Central memory CD8-positive, alpha-beta T cell (primary cell): Measurements from ENCODE around the gene HOXA11.

Source experiments
- ATAC-seq: fragments of 150-1000 bp; cut with Tn5 transposase; replicated peaks from 2 replicates; pipeline ENCODE4 v1.10.0; 2022; ENCODE audit warnings: mild to moderate bottlenecking, moderate FRiP score, moderate number of reproducible peaks; ENCODE audit not compliant: poor library complexity, severe bottlenecking; ENCODE audit errors: extremely low read depth
- DNase-seq, 2 donors: peaks; one replicate each; pipeline ENCODE4 v3.0.0; 2021; ENCODE audit warnings: low spot score in 2 of 2
- H3K27ac Mint-ChIP-seq: one replicate; pipeline ENCODE4 v1.8.0; 2022; ENCODE audit warnings: low read depth, mild to moderate bottlenecking, moderate library complexity, mixed read lengths
- H3K27me3 Mint-ChIP-seq: one replicate; pipeline ENCODE4 v1.8.0; 2022; ENCODE audit warnings: mixed read lengths
- H3K36me3 Mint-ChIP-seq: one replicate; pipeline ENCODE4 v1.8.0; 2022; ENCODE audit warnings: mild to moderate bottlenecking, moderate library complexity, mixed read lengths; ENCODE audit not compliant: insufficient read depth
- H3K4me1 Mint-ChIP-seq: one replicate; pipeline ENCODE4 v1.8.0; 2022; ENCODE audit warnings: mixed read lengths
- H3K4me3 Mint-ChIP-seq: one replicate; pipeline ENCODE4 v1.8.0; 2022; ENCODE audit warnings: mild to moderate bottlenecking, moderate library complexity, mixed read lengths
- H3K9me3 Mint-ChIP-seq: one replicate; pipeline ENCODE4 v1.8.0; 2022; ENCODE audit warnings: mixed read lengths

HOXA11 gene

GRCh38 chr7:27194002-27194352, 8.9 kb upstream of the HOXA11 start:
- DNase-seq (no peak), ATAC-seq (no peak)
- Mint-ChIP-seq H3K4me3 (no peak overlapping the region), H3K9me3 (no peaks in the 10 kb centered on the region), H3K4me1 (peaks cover 14% of the 10 kb centered on the region), H3K27me3 (peaks cover 96% of the 10 kb centered on the region), H3K36me3 (peaks cover 9% of the 10 kb centered on the region), H3K27ac (no peak overlapping the region)

- peaks cover 6% of the 10 kb centered on the region for H3K36me3 Mint-ChIP-seq
- DNase-seq (no peak), ATAC-seq (no peak)
- peak overlapping the region; percentile 13 for H3K4me3 Mint-ChIP-seq
- H3K9me3 Mint-ChIP-seq: no peaks in the 10 kb centered on the region
- peaks cover 96% of the 10 kb centered on the region for H3K27me3 Mint-ChIP-seq
- peaks cover 15% of the 10 kb centered on the region for H3K4me1 Mint-ChIP-seq
- no peak overlapping the region for H3K27ac Mint-ChIP-seq
Measured at GRCh38 chr7:27193335-27194001, 8.4 kb upstream of the HOXA11 start.

DNA sequence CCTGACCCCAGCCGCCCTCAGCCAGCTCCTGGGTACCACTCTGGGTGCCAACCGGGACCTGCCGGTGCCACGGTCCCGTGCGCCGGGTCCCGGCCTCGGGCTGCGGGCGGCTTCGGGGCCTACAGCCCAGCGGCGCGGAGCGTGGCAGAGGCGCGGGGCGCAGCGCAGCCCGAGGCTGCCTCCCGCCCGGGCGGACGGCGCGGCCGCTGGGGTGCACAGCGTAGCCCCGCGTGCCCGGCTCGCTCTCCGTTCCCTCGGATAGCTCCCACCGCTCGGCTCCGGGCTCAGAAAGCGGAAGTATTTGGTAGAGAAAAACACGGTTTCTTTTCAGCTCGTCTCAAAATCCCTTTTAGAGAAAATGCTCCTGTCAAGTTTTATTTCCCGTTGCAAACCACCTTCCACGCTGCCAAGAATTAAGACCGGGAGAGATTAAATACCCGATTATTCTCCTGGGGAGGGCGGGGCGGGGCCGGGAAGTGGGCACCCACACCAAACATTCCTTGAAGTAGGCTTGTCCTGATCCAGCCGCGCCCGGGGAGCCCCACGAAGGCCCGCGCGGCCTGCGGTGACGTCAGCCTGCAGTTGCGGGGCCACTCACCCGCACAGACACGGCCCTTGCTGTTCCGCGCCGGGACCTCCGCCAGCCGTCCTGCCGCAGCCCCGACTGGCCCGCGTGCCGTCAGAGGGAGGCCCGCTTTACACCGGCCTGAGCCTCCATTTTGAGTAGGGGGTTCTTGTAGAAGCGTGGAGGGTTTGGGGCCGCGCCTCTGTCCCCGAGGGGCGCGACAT, 7.7 kb upstream of the HOXA11 start:
- DNase-seq: no peak
- peaks cover 11% of the 10 kb centered on the region for H3K36me3 Mint-ChIP-seq
- no peak overlapping the region for H3K27ac Mint-ChIP-seq
- peaks cover 96% of the 10 kb centered on the region for H3K27me3 Mint-ChIP-seq
- H3K4me1 Mint-ChIP-seq: peaks cover 23% of the 10 kb centered on the region
- ATAC-seq: no peak
- no peaks in the 10 kb centered on the region for H3K9me3 Mint-ChIP-seq
- peak overlapping the region; percentile 40 for H3K4me3 Mint-ChIP-seq

GRCh38 chr7:27191833-27192545, 7.0 kb upstream of the HOXA11 start:
- Mint-ChIP-seq H3K27ac (no peak overlapping the region), H3K36me3 (peaks cover 10% of the 10 kb centered on the region), H3K4me3 (peak overlapping the region; percentile 29), H3K9me3 (no peaks in the 10 kb centered on the region), H3K27me3 (peaks cover 96% of the 10 kb centered on the region), H3K4me1 (peaks cover 29% of the 10 kb centered on the region)
- ATAC-seq (no peak), DNase-seq (no peak)

- Mint-ChIP-seq H3K36me3 (peaks cover 10% of the 10 kb centered on the region), H3K4me3 (peak overlapping the region; percentile 19), H3K27me3 (peaks cover 96% of the 10 kb centered on the region), H3K27ac (no peak overlapping the region), H3K9me3 (no peaks in the 10 kb centered on the region), H3K4me1 (peaks cover 31% of the 10 kb centered on the region)
- no peak for DNase-seq
- ATAC-seq: no peak
Measured at GRCh38 chr7:27191161-27191731, 6.2 kb upstream of the HOXA11 start.

DNA sequence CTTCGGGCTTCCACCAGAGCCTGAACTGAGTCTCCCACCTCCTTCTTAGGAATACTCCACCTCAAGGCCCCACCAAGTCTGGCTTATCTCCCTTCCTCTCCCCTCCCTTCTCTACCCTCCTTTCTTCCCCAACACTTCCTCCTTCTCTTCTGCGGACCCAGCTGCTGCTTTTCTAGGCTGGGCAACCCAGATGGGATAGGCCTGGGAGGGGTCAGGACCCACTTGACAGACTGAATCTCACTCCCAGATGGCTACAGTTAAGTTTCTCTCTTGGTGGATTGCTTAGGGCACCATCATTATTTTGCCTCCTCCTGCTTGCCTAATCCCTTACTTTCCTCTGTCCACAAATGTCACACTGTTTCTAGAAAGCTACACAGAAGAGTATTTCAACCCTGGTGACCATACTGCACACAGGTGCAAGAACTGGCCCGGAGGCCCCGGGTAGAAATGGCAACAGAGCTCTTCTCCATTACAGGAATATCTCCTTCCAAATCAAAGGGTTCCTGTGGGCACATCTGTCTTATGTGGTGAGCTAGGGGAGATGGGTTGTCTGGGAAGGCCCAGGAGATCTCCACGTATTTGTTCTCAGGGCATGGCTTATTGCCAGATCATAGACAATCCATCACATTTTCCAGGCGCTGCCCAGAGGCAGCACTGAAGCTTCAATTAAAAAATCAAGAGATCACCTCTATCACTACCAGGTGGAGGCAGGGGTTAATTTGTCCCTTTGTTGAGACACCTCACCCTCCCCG, 5.1 kb upstream of the HOXA11 start:
- peaks cover 14% of the 10 kb centered on the region for H3K36me3 Mint-ChIP-seq
- peaks cover 96% of the 10 kb centered on the region for H3K27me3 Mint-ChIP-seq
- H3K27ac Mint-ChIP-seq: no peak overlapping the region
- no peak for ATAC-seq
- peak overlapping the region; percentile 71 for H3K4me3 Mint-ChIP-seq
- no peaks in the 10 kb centered on the region for H3K9me3 Mint-ChIP-seq
- peaks cover 42% of the 10 kb centered on the region for H3K4me1 Mint-ChIP-seq
- DNase-seq: no peak

GRCh38 chr7:27189295-27189996, 4.4 kb upstream of the HOXA11 start:
- Mint-ChIP-seq H3K27me3 (peaks cover 96% of the 10 kb centered on the region), H3K9me3 (no peaks in the 10 kb centered on the region), H3K27ac (no peak overlapping the region), H3K36me3 (peaks cover 21% of the 10 kb centered on the region), H3K4me3 (peak overlapping the region; percentile 71), H3K4me1 (peaks cover 49% of the 10 kb centered on the region)
- no peak for ATAC-seq
- no peak for DNase-seq

DNA sequence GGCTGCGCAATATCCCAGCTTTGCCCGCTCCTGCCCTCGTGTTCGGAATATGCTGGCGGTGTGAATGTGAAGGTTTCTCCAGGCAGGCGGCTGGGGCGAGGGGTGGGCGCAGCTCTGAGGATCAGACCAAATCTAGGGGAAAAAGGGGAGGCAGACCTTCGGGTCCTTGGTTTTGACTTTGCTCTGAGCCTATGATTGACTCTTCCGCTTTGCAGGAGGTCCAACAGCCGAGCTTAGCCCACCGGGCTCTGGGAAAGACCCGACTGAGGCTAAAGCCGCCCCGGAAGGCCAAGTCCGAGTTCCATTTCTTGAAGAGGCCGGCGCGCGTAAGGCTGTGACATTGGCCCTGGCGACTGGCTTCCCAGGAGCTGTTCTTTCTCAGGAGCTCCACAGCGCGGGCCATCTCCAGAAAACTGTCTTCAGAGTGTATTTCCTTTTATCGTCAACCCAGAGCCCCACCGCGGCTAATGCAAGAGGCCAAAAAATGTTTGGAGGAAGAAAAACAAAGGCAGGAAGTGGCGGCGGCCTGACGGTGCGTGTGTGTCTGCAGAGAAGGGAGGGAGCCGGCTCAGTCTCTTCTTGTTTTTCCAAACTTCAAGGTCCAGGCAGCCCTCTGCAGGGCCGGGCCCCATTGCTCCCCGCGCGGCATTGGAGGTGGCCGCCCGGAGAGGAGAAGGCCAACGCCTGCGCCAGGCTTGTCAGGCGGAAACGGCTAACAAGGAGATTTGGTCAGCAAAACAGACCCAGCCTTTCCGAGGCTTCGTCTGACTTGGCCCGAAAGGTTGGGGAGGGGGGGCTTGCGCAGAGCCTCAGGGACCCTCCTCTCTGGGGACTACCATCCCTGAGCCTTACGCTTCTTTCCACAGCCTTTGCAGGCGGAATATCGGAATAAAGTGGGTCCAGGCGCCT, 3.6 kb upstream of the HOXA11 start:
- no peak for DNase-seq
- peak; percentile 34 for ATAC-seq
- no peaks in the 10 kb centered on the region for H3K9me3 Mint-ChIP-seq
- peak overlapping the region; percentile 42 for H3K27ac Mint-ChIP-seq
- peaks cover 27% of the 10 kb centered on the region for H3K36me3 Mint-ChIP-seq
- peaks cover 49% of the 10 kb centered on the region for H3K4me1 Mint-ChIP-seq
- peaks cover 95% of the 10 kb centered on the region for H3K27me3 Mint-ChIP-seq
- H3K4me3 Mint-ChIP-seq: peak overlapping the region; percentile 71

- Mint-ChIP-seq H3K4me1 (peaks cover 49% of the 10 kb centered on the region), H3K27me3 (peaks cover 93% of the 10 kb centered on the region), H3K4me3 (peak overlapping the region; percentile 71), H3K27ac (peak overlapping the region; percentile 42), H3K9me3 (no peaks in the 10 kb centered on the region), H3K36me3 (peaks cover 27% of the 10 kb centered on the region)
- DNase-seq: no peak
- ATAC-seq: no peak
Measured at GRCh38 chr7:27187475-27188385, 2.7 kb upstream of the HOXA11 start.

DNA sequence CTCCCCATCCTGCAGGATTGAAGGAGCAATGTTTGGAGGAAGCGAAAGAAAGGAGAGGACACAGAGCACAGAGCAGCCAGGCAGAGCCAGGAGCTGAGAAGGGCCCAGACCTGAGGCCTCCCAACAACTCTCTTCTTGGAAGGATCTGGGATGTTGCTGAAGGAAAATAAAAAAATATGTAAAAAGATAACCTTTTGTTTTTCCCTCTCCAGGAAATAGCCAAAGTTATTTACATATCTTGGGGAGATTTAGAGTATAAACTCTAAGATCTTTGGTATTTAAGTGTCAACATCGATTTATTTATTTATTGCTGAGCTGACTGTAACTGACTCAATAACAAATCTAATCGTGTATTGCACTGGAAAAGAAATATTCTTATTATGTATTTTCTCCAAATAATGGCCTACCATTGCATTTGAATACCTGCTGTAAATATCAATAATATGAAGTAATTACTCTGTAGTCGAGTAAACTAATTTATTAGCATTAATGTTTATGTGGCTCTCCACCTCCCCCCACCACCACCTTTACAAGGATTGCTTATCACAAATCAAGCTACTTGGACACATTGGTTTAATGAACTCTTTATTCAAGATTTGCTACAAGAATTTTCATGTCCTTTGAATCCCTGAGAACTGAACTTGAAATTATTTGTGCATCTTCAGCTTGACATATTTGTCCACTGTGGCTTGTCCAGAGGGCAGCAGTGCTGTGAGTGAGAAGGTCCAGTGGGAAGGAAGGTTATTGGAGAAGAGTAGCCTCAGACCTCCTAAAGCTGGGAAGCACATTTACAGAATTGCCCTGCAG, 1.8 kb upstream of the HOXA11 start:
- ATAC-seq (no peak), DNase-seq (no peak)
- peaks cover 49% of the 10 kb centered on the region for H3K4me1 Mint-ChIP-seq
- H3K27ac Mint-ChIP-seq: no peak overlapping the region
- peaks cover 27% of the 10 kb centered on the region for H3K36me3 Mint-ChIP-seq
- no peaks in the 10 kb centered on the region for H3K9me3 Mint-ChIP-seq
- H3K4me3 Mint-ChIP-seq: no peak overlapping the region
- H3K27me3 Mint-ChIP-seq: peaks cover 94% of the 10 kb centered on the region
